Measurements from ENCODE around the gene SHISAL1. TPM values are rescaled to one million over a fixed set of nuclear protein-coding genes. Genes with fewer than 3 reads are reported as not detected.
A peak's percentile ranks its signal among the peaks of the same experiment; 100 is the strongest.

Gene SHISAL1
- total and polyA plus RNA-seq, 2 experiments from 2014 or later: 0.58 to 2.2 TPM

DNA sequence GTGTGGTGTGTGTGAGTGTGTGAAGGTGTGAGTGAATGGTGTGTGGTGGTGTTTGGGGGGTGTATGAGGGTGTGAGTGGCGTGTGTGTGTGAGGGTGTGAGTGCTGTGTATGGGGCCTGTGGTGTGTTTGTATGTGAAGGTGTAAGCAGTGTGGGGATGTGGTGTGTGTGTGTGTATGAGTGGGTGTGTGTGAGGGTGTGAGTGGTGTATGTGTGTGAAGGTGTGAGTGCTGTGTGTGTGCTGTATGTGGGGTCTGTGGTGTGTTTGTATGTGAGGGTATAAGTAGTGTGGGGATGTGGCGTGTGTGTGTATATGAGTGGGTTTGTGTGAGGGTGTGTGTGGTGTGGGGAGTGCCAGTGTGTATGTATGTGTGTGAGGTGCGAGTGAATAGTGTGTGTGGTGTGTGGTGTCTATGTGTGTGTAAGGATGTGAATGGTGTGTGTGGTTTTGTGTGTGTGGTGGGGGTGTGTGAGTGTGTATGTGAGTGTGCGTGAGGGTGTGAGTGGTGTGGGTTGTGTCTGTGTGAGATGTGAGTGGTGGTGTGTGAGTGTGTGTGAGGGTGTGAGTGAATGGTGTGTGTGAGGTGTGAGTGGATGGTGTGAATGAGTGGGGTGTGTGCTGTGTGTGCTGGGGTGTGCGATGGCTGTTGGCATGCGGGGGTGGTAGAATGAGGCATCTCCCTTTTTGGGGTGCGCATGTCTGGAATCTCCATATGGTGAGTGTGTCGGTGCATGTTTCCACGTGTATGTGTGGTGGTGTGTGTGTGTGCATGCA lies 22.5 kb upstream of the SHISAL1 start:
- no peaks in the 10 kb centered on the region for H3K9me3 ChIP-seq (ENCODE audit: low read depth)
- no peaks in the 10 kb centered on the region for H3K79me2 ChIP-seq (ENCODE audit: insufficient read depth)
- in situ Hi-C loops (cut with MboI): no loop called here
- no peaks in the 10 kb centered on the region for H3K9me2 ChIP-seq (ENCODE audit: insufficient read depth)
- peaks cover 8% of the 10 kb centered on the region; the same call in 1 of the 2 replicates for H3F3A ChIP-seq (ENCODE audit: insufficient read depth)
- no peak overlapping the region for H3K9ac ChIP-seq
- H3K27me3 ChIP-seq (replicated peaks; ENCODE audit: insufficient read depth): peaks cover 9% of the 10 kb centered on the region
- peaks cover 6% of the 10 kb centered on the region; the same call in 1 of the 2 replicates for H3K4me1 ChIP-seq (ENCODE audit: insufficient read depth)
- no peaks in the 10 kb centered on the region for H4K20me1 ChIP-seq (ENCODE audit: insufficient read depth)
- DNase-seq: no peak
- no peak overlapping the region for H3K27ac ChIP-seq
- H3K4me3 ChIP-seq: no peak overlapping the region
- WGBS, 2 experiments (ENCODE audit: low coverage in 1 of 2, low lambda C conversion rate in 2 of 2, missing lambda C conversion rate in 2 of 2): 98% methylated on average over 9 of the region's 9 CpGs
- no peaks in the 10 kb centered on the region for H3K36me3 ChIP-seq (ENCODE audit: low read depth)
- no peak overlapping the region for H3K4me2 ChIP-seq (ENCODE audit: unreplicated experiment)
- no peak for TF ChIP-seq EZH2phosphoT487 (IDR thresholded peaks at IDR 0.05; ENCODE audit: insufficient read depth, low read depth)
- TF ChIP-seq EZH2 (IDR thresholded peaks at IDR 0.05; ENCODE audit: insufficient read depth, poor library complexity, severe bottlenecking): no peak
- no peak overlapping the region for H2AFZ ChIP-seq

- Histone ChIP-seq H3K9me3 (ENCODE audit: low read depth) (no peaks in the 10 kb centered on the region), H3K79me2 (ENCODE audit: insufficient read depth) (no peaks in the 10 kb centered on the region), H3K9ac (no peak overlapping the region), H3K27ac (no peak overlapping the region), H3K4me1 (ENCODE audit: insufficient read depth) (peaks cover 6% of the 10 kb centered on the region; the same call in 1 of the 2 replicates), H2AFZ (no peak overlapping the region), H3K27me3 (replicated peaks; ENCODE audit: insufficient read depth) (peaks cover 9% of the 10 kb centered on the region; the same call in 1 of the 2 replicates), H3K4me2 (ENCODE audit: unreplicated experiment) (no peak overlapping the region), H3K9me2 (ENCODE audit: insufficient read depth) (no peaks in the 10 kb centered on the region), H4K20me1 (ENCODE audit: insufficient read depth) (no peaks in the 10 kb centered on the region), H3K4me3 (no peak overlapping the region), H3F3A (ENCODE audit: insufficient read depth) (peaks cover 8% of the 10 kb centered on the region; the same call in 1 of the 2 replicates), H3K36me3 (ENCODE audit: low read depth) (no peaks in the 10 kb centered on the region)
- no peak for DNase-seq
- WGBS, 2 experiments (ENCODE audit: low coverage in 1 of 2, low lambda C conversion rate in 2 of 2, missing lambda C conversion rate in 2 of 2): 85 to 88% methylated on average over 12 to 13 of the region's 13 CpGs
- in situ Hi-C loops (cut with MboI): no loop called here
- TF ChIP-seq EZH2 (IDR thresholded peaks at IDR 0.05; ENCODE audit: insufficient read depth, poor library complexity, severe bottlenecking) (no peak), EZH2phosphoT487 (IDR thresholded peaks at IDR 0.05; ENCODE audit: insufficient read depth, low read depth) (no peak)
These were observed 21.3 kb upstream of the SHISAL1 start for GRCh38 chr22:44333847-44334635.

DNA sequence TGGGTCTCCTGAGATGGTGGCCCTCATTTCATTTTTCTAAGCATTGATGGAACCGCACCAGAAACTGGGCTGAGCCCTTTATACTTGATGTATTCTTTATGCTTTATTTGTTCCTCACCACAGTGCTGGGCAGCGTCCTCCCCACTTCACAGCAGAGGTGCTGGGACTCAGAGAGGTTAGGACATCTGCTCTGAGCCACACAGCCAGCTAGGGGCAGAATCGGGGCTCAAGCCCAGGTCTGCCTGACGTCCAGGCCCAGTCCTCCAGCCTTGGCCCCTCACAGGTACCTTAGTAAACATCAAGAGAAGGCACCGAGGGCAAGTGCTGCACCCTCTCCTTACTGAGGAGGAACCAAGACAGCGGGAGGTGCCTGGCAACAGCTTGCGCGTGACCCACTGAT lies 20.2 kb upstream of the SHISAL1 start:
- peaks cover 8% of the 10 kb centered on the region; the same call in 1 of the 2 replicates for H3F3A ChIP-seq (ENCODE audit: insufficient read depth)
- no peak for DNase-seq
- H3K4me3 ChIP-seq: no peak overlapping the region
- no peak overlapping the region for H3K27ac ChIP-seq
- no peaks in the 10 kb centered on the region for H3K9me3 ChIP-seq (ENCODE audit: low read depth)
- H3K27me3 ChIP-seq (replicated peaks; ENCODE audit: insufficient read depth): peaks cover 9% of the 10 kb centered on the region; the same call in 1 of the 2 replicates
- no peak overlapping the region for H3K4me2 ChIP-seq (ENCODE audit: unreplicated experiment)
- no peaks in the 10 kb centered on the region for H4K20me1 ChIP-seq (ENCODE audit: insufficient read depth)
- 97 to 98% methylated on average over 8 of the region's 8 CpGs for WGBS, 2 experiments (ENCODE audit: low coverage in 1 of 2, low lambda C conversion rate in 2 of 2, missing lambda C conversion rate in 2 of 2)
- TF ChIP-seq EZH2 (IDR thresholded peaks at IDR 0.05; ENCODE audit: insufficient read depth, poor library complexity, severe bottlenecking): no peak
- TF ChIP-seq EZH2phosphoT487 (IDR thresholded peaks at IDR 0.05; ENCODE audit: insufficient read depth, low read depth): no peak
- H3K9me2 ChIP-seq (ENCODE audit: insufficient read depth): no peaks in the 10 kb centered on the region
- no peaks in the 10 kb centered on the region for H3K79me2 ChIP-seq (ENCODE audit: insufficient read depth)
- no peak overlapping the region for H2AFZ ChIP-seq
- H3K4me1 ChIP-seq (ENCODE audit: insufficient read depth): 0 out of 2 replicates have a peak, but pooled peaks cover 3% of the 10 kb centered on the region
- no peaks in the 10 kb centered on the region for H3K36me3 ChIP-seq (ENCODE audit: low read depth)
- in situ Hi-C loops (cut with MboI): no loop called here
- H3K9ac ChIP-seq: no peak overlapping the region

GRCh38 chr22:44331881-44332714 lies 19.3 kb upstream of the SHISAL1 start:
- 24 to 76% methylated on average over 8 to 39 of the region's 55 CpGs for WGBS, 2 experiments (ENCODE audit: low coverage in 1 of 2, low lambda C conversion rate in 2 of 2, missing lambda C conversion rate in 2 of 2)
- H3K27me3 ChIP-seq (replicated peaks; ENCODE audit: insufficient read depth): peaks cover 9% of the 10 kb centered on the region; the same call in 1 of the 2 replicates
- no peak overlapping the region for H3K27ac ChIP-seq
- H3F3A ChIP-seq (ENCODE audit: insufficient read depth): peaks cover 4% of the 10 kb centered on the region; the same call in 1 of the 2 replicates
- H3K79me2 ChIP-seq (ENCODE audit: insufficient read depth): no peaks in the 10 kb centered on the region
- peak overlapping the region; percentile 61 for H3K4me2 ChIP-seq (ENCODE audit: unreplicated experiment)
- H3K4me3 ChIP-seq: peak overlapping the region; percentile 67
- no peaks in the 10 kb centered on the region for H3K4me1 ChIP-seq (ENCODE audit: insufficient read depth)
- H2AFZ ChIP-seq: 0 out of 2 replicates have a peak overlapping the region, but pooled peaks have one; percentile 56
- H3K9me3 ChIP-seq (ENCODE audit: low read depth): no peaks in the 10 kb centered on the region
- H3K9me2 ChIP-seq (ENCODE audit: insufficient read depth): no peaks in the 10 kb centered on the region
- no peaks in the 10 kb centered on the region for H3K36me3 ChIP-seq (ENCODE audit: low read depth)
- peak; percentile 68 for DNase-seq
- TF ChIP-seq EZH2phosphoT487 (IDR thresholded peaks at IDR 0.05; ENCODE audit: insufficient read depth, low read depth): 0 out of 2 replicates have a peak, but pooled peaks have one; percentile 28
- peak; percentile 77 for TF ChIP-seq EZH2 (IDR thresholded peaks at IDR 0.05; ENCODE audit: insufficient read depth, poor library complexity, severe bottlenecking)
- peak overlapping the region; percentile 55 for H3K9ac ChIP-seq
- H4K20me1 ChIP-seq (ENCODE audit: insufficient read depth): no peaks in the 10 kb centered on the region
- in situ Hi-C loops (cut with MboI): no loop called here
